Measurements from ENCODE around the gene POLR2I.
A peak's percentile ranks its signal among the peaks of the same experiment; 100 is the strongest.

- TF ChIP-seq EZH2phosphoT487 (IDR thresholded peaks at IDR 0.05; ENCODE audit: low read depth) (no peak), CTCF (IDR thresholded peaks at IDR 0.05; ENCODE audit: low read depth, low read length) (0 out of 2 replicates have a peak, but pooled peaks have one; percentile 3)
Measured at GRCh38 chr19:36113894-36114720, 568 bp downstream of the POLR2I start.
